Gastroesophageal sphincter (tissue), 4 donors: ENCODE data around the gene HMGN3. TPM values are rescaled to one million over a fixed set of nuclear protein-coding genes. Genes with fewer than 3 reads are reported as not detected.

Experiments used
- ATAC-seq: fragments of 150-250 bp; one replicate; pipeline ENCODE4 v1.9.1; 2016; ENCODE audit warnings: mild to moderate bottlenecking, moderate library complexity
- H3K27ac ChIP-seq, 4 donors: fragments of 200-600 bp; sonication (generic) in 3 of 4; 1 replicate in 3 of 4; 2 replicates in 1 of 4; pipeline ENCODE4 v1.5.1; 2016 to 2019
- H3K27me3 ChIP-seq: fragments of 200-600 bp; sonication (generic); one replicate; pipeline ENCODE4 v1.5.1; 2019
- H3K36me3 ChIP-seq, 2 donors: fragments of 200-600 bp; sonication (generic); one replicate each; pipeline ENCODE4 v1.5.1; 2019; ENCODE audit warnings: control low read depth in 1 of 2
- H3K4me1 ChIP-seq, 3 donors: fragments of 200-600 bp; sonication (generic); 1 replicate in 2 of 3; 2 replicates in 1 of 3; pipeline ENCODE4 v1.5.1; 2016 to 2019; ENCODE audit warnings: control low read depth in 2 of 3
- H3K4me3 ChIP-seq, 2 donors: fragments of 200-600 bp; sonication (generic); one replicate each; pipeline ENCODE4 v1.5.1; 2019; ENCODE audit warnings: mild to moderate bottlenecking in 1 of 2, moderate library complexity in 1 of 2
- H3K9me3 ChIP-seq, 3 donors: fragments of 200-600 bp; sonication (generic); one replicate each; pipeline ENCODE4 v1.5.1; 2017 to 2019; ENCODE audit warnings: control low read depth in 2 of 3
- EP300 ChIP-seq: sonication (generic); formaldehyde crosslinking; IDR thresholded peaks from one replicate; pipeline ENCODE4 v1.6.1; 2017; ENCODE audit warnings: antibody characterized with exemption, mild to moderate bottlenecking
- POLR2A ChIP-seq, 2 donors: fragments of 450-650 bp; IDR thresholded peaks; one replicate each; pipeline ENCODE4 v1.6.1; 2017; ENCODE audit warnings: antibody characterized with exemption in 2 of 2, mild to moderate bottlenecking in 2 of 2, moderate library complexity in 1 of 2
- POLR2AphosphoS5 ChIP-seq: sonication (generic); formaldehyde crosslinking; IDR thresholded peaks from one replicate; pipeline ENCODE4 v1.6.1; 2017; ENCODE audit warnings: antibody characterized with exemption
- WGBS, 2 donors: methylation state at CpG; one replicate each; pipeline ENCODE4 v1.1.5; 2018; ENCODE audit warnings: low coverage in 1 of 2; 5-methylcytosine and 5-hydroxymethylcytosine counted together
- total RNA-seq, 4 donors: library from RNA; depleted of rRNA; stranded (reverse); fragments of >200 nt; gene quantifications; one replicate each; pipeline ENCODE4 v1.1.0, GENCODE V29; 2016
- TF ChIP-seq, protein P1 (sequence below), 4 experiments: fragments of 200-600 bp in 2 of 4; fragments of 450-650 bp in 2 of 4; sonication (generic) in 1 of 4; IDR thresholded peaks; one replicate each; pipeline ENCODE4 v1.5.1; 2017 to 2019; ENCODE audit warnings: antibody characterized with exemption in 4 of 4, mild to moderate bottlenecking in 2 of 4, moderate library complexity in 2 of 4

Gene HMGN3
- total RNA-seq, 4 donors from 2014 or later: 41.4 to 97.9 (median 61.4) TPM

DNA sequence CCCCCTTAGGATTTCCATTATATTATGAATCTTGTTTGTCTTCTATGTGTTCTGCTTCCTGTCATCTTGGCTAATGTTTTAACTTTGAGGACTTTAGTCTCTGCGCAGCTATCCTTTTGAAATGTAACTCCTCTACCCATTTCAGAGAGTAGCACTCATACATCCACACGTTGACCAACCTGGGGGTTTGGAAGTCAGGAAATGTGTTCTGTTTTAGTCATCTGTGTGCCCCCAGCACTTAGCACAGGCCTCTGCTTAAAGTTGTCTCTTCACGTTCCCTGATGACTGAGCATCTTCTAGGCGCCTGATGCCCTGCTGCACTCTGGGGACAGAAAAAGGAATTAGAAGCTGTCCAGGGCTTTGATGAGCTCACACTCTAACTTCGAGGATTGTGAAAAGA lies 47.9 kb downstream of the HMGN3 start:
- Histone ChIP-seq H3K27me3 (no peaks in the 10 kb centered on the region), H3K27ac (no peak overlapping the region), H3K4me1 (peaks cover 4 to 16% (median 7%) of the 10 kb centered on the region in 3 donors), H3K9me3 (peaks cover 0 to 4% (median 0%) of the 10 kb centered on the region in 3 donors), H3K4me3 (no peak overlapping the region), H3K36me3 (no peaks in the 10 kb centered on the region)
- 55 to 78% methylated on average over 1 to 4 of the region's 5 CpGs for WGBS, 2 donors
- ATAC-seq: no peak
- no peak for TF ChIP-seq POLR2A (IDR thresholded peaks at IDR 0.05)

DNA sequence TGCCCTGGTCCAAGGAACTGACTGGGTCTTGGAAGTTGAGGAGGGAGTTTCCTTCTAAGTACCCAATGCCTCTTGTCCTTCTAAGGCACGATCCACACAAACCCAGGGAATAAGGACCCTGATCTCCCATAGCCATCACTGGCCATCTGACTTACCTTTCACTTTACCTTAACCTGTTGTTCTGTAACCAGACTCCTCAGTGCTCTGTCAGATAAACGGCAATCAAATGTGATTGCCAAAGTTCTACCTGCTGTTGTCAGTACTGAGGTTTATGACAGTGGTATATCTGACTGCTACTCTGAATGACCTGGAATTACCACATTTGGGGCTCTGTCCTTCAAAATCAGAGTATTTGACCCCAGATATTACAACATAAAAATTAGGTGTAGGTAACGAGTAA lies 49.8 kb downstream of the HMGN3 start:
- ATAC-seq: no peak
- Histone ChIP-seq H3K4me3 (no peak overlapping the region), H3K4me1 (peaks cover 4 to 15% (median 7%) of the 10 kb centered on the region in 3 donors), H3K27ac (no peak overlapping the region), H3K9me3 (no peaks in the 10 kb centered on the region), H3K27me3 (no peaks in the 10 kb centered on the region), H3K36me3 (no peaks in the 10 kb centered on the region)
- WGBS, 2 donors: 75 to 92% methylated on average over 2 to 3 of the region's 3 CpGs
- no peak for TF ChIP-seq POLR2A (IDR thresholded peaks at IDR 0.05)
- TF ChIP-seq POLR2AphosphoS5: no peak
- no peak for TF ChIP-seq EP300
- TF ChIP-seq, protein P1, sequence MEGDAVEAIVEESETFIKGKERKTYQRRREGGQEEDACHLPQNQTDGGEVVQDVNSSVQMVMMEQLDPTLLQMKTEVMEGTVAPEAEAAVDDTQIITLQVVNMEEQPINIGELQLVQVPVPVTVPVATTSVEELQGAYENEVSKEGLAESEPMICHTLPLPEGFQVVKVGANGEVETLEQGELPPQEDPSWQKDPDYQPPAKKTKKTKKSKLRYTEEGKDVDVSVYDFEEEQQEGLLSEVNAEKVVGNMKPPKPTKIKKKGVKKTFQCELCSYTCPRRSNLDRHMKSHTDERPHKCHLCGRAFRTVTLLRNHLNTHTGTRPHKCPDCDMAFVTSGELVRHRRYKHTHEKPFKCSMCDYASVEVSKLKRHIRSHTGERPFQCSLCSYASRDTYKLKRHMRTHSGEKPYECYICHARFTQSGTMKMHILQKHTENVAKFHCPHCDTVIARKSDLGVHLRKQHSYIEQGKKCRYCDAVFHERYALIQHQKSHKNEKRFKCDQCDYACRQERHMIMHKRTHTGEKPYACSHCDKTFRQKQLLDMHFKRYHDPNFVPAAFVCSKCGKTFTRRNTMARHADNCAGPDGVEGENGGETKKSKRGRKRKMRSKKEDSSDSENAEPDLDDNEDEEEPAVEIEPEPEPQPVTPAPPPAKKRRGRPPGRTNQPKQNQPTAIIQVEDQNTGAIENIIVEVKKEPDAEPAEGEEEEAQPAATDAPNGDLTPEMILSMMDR (IDR thresholded peaks at IDR 0.05): no peak

DNA sequence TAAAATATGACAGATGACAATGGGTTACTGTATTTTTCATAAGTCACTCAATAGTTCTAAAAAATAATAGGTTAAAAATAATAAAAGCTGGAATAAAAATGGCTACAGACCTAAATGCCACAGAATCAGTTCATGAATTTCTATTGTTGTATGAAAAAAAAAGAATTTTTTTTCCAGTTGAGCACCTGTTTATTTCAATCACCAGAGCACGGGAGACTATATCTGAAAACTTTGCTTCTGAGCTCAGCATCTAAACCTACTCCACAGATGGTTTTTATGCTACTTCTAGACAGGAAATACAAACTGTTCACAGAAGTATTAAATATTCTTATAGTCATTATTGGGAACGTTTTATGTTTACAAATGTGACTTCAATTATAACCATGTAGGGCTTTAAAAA lies 50.4 kb downstream of the HMGN3 start:
- H3K4me1 ChIP-seq: peaks cover 3 to 9% (median 4%) of the 10 kb centered on the region in 3 donors
- H3K27ac ChIP-seq: no peak overlapping the region
- no peaks in the 10 kb centered on the region for H3K27me3 ChIP-seq
- H3K9me3 ChIP-seq: no peaks in the 10 kb centered on the region
- H3K36me3 ChIP-seq: no peaks in the 10 kb centered on the region
- 38 to 45% methylated on average over 2 of the region's 2 CpGs for WGBS, 2 donors
- H3K4me3 ChIP-seq: no peak overlapping the region
- ATAC-seq: no peak
- TF ChIP-seq, protein P1 (IDR thresholded peaks at IDR 0.05): no peak
- TF ChIP-seq EP300 (no peak), POLR2AphosphoS5 (no peak)

DNA sequence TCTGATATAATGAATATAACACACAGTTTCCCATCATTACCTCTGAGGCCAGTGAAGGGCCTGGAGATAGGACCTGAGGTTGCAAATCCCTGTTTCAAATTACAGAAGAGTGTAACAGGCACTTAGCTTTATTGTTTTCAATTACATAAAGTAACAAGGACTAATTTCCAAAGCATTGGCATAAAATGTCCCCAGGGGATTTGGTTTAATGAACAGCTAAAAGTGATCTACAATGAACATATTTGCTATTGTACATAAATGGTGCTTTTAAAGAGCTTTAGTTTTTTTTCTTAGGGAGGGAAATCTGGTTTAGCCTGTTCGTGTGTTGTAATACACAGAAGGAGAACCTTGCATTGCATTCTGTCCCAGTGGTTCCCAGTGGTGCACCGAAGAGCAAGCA lies 54.4 kb downstream of the HMGN3 start:
- no peaks in the 10 kb centered on the region for H3K4me1 ChIP-seq
- ATAC-seq: no peak
- H3K27ac ChIP-seq: no peak overlapping the region
- 92% methylated on average over 2 of the region's 2 CpGs; no CpG with 5 or more reads in 1 of the 2 donors for WGBS, 2 donors
- H3K36me3 ChIP-seq: no peaks in the 10 kb centered on the region
- H3K27me3 ChIP-seq: no peaks in the 10 kb centered on the region
- peaks cover 0 to 5% (median 0%) of the 10 kb centered on the region in 3 donors for H3K9me3 ChIP-seq
- TF ChIP-seq POLR2AphosphoS5 (no peak), POLR2A (IDR thresholded peaks at IDR 0.05) (no peak), EP300 (no peak)
- TF ChIP-seq, protein P1 (IDR thresholded peaks at IDR 0.05): no peak
- H3K4me3 ChIP-seq: no peak overlapping the region

- H3K27ac ChIP-seq: no peak overlapping the region
- H3K9me3 ChIP-seq: peaks cover 0 to 5% (median 0%) of the 10 kb centered on the region in 3 donors
- no peak for TF ChIP-seq POLR2A (IDR thresholded peaks at IDR 0.05)
- no peak for TF ChIP-seq EP300
- TF ChIP-seq, protein P1 (IDR thresholded peaks at IDR 0.05): no peak
- no peak for TF ChIP-seq POLR2AphosphoS5
- no peaks in the 10 kb centered on the region for H3K27me3 ChIP-seq
- H3K4me3 ChIP-seq: no peak overlapping the region
- peaks cover 0 to 2% (median 0%) of the 10 kb centered on the region in 3 donors for H3K4me1 ChIP-seq
- no peak for ATAC-seq
- H3K36me3 ChIP-seq: no peaks in the 10 kb centered on the region
Observed at GRCh38 chr6:79173378-79173777, 61.1 kb downstream of the HMGN3 start.
